ENCODE results near the gene MYOG. TPM values are rescaled to one million over a fixed set of nuclear protein-coding genes. Genes with fewer than 3 reads are reported as not detected.

The MYOG gene
- total RNA-seq, 1 donor from 2014 or later = not detected

- intact Hi-C loops (cut with DNase I) = no loop called here
- H3K4me1 ChIP-seq = no peaks in the 10 kb centered on the region
- H3K4me3 ChIP-seq = no peak overlapping the region
- no peak overlapping the region for H3K27ac ChIP-seq
- no peaks in the 10 kb centered on the region for H3K9me3 ChIP-seq
- H3K27me3 ChIP-seq = no peaks in the 10 kb centered on the region
- TF ChIP-seq POLR2AphosphoS5 (IDR thresholded peaks at IDR 0.05; ENCODE audit: insufficient read depth in 1 of 2, low read depth in 1 of 2) = no peak
- TF ChIP-seq POLR2A (IDR thresholded peaks at IDR 0.05) = no peak
- no peak for TF ChIP-seq CTCF (IDR thresholded peaks at IDR 0.05)
- no peaks in the 10 kb centered on the region for H3K36me3 ChIP-seq
- DNase-seq (ENCODE audit: extremely low spot score in 2 of 2) = no peak
Observed at GRCh38 chr1:203051841-203052324, 33.9 kb downstream of the MYOG start.

GRCh38 chr1:203050826-203051225 lies 35.0 kb downstream of the MYOG start:
- no peak for DNase-seq (ENCODE audit: extremely low spot score in 2 of 2)
- TF ChIP-seq POLR2A (IDR thresholded peaks at IDR 0.05) = no peak
- no peak for TF ChIP-seq POLR2AphosphoS5 (IDR thresholded peaks at IDR 0.05; ENCODE audit: insufficient read depth in 1 of 2, low read depth in 1 of 2)
- TF ChIP-seq CTCF (IDR thresholded peaks at IDR 0.05) = no peak
- no peak overlapping the region for H3K27ac ChIP-seq
- H3K27me3 ChIP-seq = no peaks in the 10 kb centered on the region
- H3K4me3 ChIP-seq = no peak overlapping the region
- H3K9me3 ChIP-seq = no peaks in the 10 kb centered on the region
- H3K36me3 ChIP-seq = no peaks in the 10 kb centered on the region
- no peaks in the 10 kb centered on the region for H3K4me1 ChIP-seq
- intact Hi-C loops (cut with DNase I) = no loop called here

DNA sequence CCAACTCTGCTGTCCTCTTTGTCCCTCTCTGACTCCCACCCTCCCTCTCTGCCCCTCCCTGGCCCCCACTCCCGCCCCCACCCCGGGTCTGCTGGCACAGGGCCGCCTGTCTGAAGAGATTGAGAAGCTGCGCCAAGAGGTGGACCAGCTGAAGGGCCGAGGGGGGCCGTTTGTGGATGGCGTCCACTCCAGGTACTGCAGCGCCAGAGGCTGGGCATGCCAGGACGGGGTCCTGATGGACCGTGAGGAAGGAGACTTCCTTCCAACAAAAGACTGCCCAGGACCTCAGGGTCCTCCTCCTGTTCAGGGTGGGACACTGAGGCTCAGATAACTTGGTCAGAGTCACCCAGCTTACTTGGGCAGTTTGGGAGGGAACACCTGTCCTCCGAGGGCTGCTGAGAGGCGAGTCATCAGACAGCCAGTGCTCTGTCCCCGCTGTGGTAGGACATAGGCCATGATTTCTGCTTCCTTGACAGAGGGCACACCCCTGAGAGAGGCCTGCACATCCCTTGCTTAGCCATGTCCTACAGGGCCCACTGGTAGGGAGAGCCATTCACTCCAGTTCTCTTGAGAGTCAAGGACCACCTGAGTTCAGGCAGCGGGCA lies 36.1 kb downstream of the MYOG start:
- H3K27me3 ChIP-seq = no peaks in the 10 kb centered on the region
- TF ChIP-seq POLR2A (IDR thresholded peaks at IDR 0.05) (no peak), CTCF (IDR thresholded peaks at IDR 0.05) (no peak)
- intact Hi-C loops (cut with DNase I) = loop anchor here (10.0 kb wide), 1 partner anchor 285 kb away; no protein-coding TSS in a partner anchor
- no peak overlapping the region for H3K27ac ChIP-seq
- H3K9me3 ChIP-seq = no peaks in the 10 kb centered on the region
- no peak for DNase-seq (ENCODE audit: extremely low spot score in 2 of 2)
- no peaks in the 10 kb centered on the region for H3K4me1 ChIP-seq
- no peaks in the 10 kb centered on the region for H3K36me3 ChIP-seq
- H3K4me3 ChIP-seq = no peak overlapping the region

DNA sequence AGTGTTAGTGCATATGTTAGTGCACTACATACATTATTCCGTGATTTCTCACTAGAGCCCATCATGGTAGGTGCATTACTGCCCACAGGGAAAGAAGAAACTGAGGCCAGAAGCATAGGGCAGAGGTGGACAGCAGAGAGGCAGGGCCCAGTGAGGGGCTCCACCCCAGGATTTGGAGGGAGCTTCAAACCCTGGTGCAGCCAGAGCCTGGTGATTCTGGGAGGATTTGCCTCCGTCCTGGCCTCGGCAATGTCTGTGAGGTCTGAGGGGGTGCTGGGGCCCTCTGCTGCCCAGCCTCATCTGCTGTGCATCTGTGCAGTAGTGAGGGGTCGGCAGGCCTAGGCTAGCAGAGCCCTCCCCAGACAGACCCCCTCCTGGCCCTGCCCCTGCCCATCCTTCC lies 36.7 kb downstream of the MYOG start:
- no peak for TF ChIP-seq POLR2A (IDR thresholded peaks at IDR 0.05)
- TF ChIP-seq CTCF (IDR thresholded peaks at IDR 0.05) = no peak
- no peak for TF ChIP-seq POLR2AphosphoS5 (IDR thresholded peaks at IDR 0.05; ENCODE audit: insufficient read depth in 1 of 2, low read depth in 1 of 2)
- Histone ChIP-seq H3K9me3 (no peaks in the 10 kb centered on the region), H3K27ac (no peak overlapping the region), H3K4me1 (no peaks in the 10 kb centered on the region), H3K27me3 (no peaks in the 10 kb centered on the region), H3K36me3 (no peaks in the 10 kb centered on the region), H3K4me3 (no peak overlapping the region)
- no peak for DNase-seq (ENCODE audit: extremely low spot score in 2 of 2)
- intact Hi-C loops (cut with DNase I) = loop anchor here (10.0 kb wide), 1 partner anchor 286 kb away; no protein-coding TSS in a partner anchor

DNA sequence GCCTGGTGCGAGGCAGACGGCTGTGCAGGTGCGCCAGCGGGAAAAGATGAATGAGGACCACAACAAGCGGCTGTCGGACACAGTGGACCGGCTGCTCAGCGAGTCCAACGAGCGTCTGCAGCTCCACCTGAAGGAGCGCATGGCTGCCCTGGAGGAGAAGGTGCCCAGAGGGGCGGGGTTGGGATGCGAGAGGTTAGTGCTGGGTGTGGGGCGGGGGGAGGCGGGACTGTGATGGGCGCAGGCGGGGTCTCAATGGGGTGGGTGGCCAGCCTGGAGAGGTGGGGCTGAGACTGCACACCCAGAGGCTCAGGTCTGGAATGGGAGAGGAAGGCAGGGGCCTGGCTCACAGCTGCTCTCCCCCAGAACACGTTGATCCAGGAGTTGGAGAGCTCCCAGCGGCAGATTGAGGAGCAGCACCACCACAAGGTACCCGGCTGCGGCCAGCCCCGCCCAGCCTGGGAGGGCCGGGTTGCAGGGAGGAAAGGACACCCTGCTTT lies 37.2 kb downstream of the MYOG start:
- DNase-seq (ENCODE audit: extremely low spot score in 2 of 2) = no peak
- H3K36me3 ChIP-seq = no peaks in the 10 kb centered on the region
- TF ChIP-seq POLR2A (IDR thresholded peaks at IDR 0.05) (no peak), POLR2AphosphoS5 (IDR thresholded peaks at IDR 0.05; ENCODE audit: insufficient read depth in 1 of 2, low read depth in 1 of 2) (no peak), CTCF (IDR thresholded peaks at IDR 0.05) (no peak)
- H3K9me3 ChIP-seq = no peaks in the 10 kb centered on the region
- no peak overlapping the region for H3K4me3 ChIP-seq
- H3K4me1 ChIP-seq = no peaks in the 10 kb centered on the region
- no peaks in the 10 kb centered on the region for H3K27me3 ChIP-seq
- H3K27ac ChIP-seq = no peak overlapping the region
- intact Hi-C loops (cut with DNase I) = loop anchor here (10.0 kb wide), 1 partner anchor 286 kb away; no protein-coding TSS in a partner anchor
